Mammary epithelial cell (primary cell): ENCODE results near the gene MRPS34.

Experiments used
- CTCF ChIP-seq, 2 donors: IDR thresholded peaks in 1 of 2; conservative IDR thresholded peaks in 1 of 2; 2 replicates each; pipeline ENCODE4 v1.5.1; 2011 to 2012; ENCODE audit warnings: inconsistent platforms in 2 of 2, low read length in 2 of 2, mild to moderate bottlenecking in 2 of 2, control low read depth in 1 of 2, low read depth in 1 of 2; ENCODE audit not compliant: insufficient read depth in 1 of 2; ENCODE audit errors: extremely low read depth in 1 of 2
- EZH2 ChIP-seq: IDR thresholded peaks from 2 replicates; pipeline ENCODE4 v1.6.1; 2012; ENCODE audit warnings: low read length, inconsistent platforms, borderline replicate concordance

GRCh38 chr16:1818873-1819525 lies 46.1 kb upstream of the MRPS34 start:
- no peak for TF ChIP-seq EZH2
- no peak for TF ChIP-seq CTCF (conservative IDR thresholded peaks at IDR 0.05 in 1 of 2, IDR thresholded peaks at IDR 0.05 in 1 of 2; ENCODE audit: extremely low read depth in 1 of 2, insufficient read depth in 1 of 2, low read depth in 1 of 2, low read length in 2 of 2)
